Activated CD8-positive, alpha-beta memory T cell treated with anti-CD3 and anti-CD28 coated beads, Interleukin-2, amount 50 U/mL, for 4 hours (primary cell): ENCODE results near the gene EPHB1.

Experiments used
- DNase-seq: peaks from one replicate; pipeline ENCODE4 v3.0.0-alpha.2; 2020

The EPHB1 gene

GRCh38 chr3:135142530-135142929, 347.5 kb downstream of the EPHB1 start:
- DNase-seq: no peak

DNA sequence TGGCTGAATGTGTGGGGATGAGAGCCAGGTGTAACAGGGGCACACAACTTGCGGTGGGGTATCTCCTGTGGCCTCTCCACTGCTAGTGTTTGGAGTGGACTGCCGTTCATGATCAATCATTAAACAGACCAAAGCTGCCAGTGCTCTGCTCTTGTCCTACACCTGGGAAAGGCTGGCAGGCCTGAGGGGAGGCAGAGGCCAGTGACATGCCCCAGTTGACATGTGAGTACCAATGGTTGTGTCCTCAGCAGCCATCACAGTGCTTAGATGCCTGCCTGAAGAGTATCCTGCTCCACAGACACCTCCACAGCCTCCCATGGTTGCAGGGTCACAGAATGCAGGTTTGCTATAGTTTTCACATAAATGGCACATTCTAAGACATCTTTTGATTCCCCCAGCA, 348.4 kb downstream of the EPHB1 start:
- no peak for DNase-seq

GRCh38 chr3:135145581-135145980, 350.5 kb downstream of the EPHB1 start:
- no peak for DNase-seq

GRCh38 chr3:135147657-135148056, 352.6 kb downstream of the EPHB1 start:
- no peak for DNase-seq

DNA sequence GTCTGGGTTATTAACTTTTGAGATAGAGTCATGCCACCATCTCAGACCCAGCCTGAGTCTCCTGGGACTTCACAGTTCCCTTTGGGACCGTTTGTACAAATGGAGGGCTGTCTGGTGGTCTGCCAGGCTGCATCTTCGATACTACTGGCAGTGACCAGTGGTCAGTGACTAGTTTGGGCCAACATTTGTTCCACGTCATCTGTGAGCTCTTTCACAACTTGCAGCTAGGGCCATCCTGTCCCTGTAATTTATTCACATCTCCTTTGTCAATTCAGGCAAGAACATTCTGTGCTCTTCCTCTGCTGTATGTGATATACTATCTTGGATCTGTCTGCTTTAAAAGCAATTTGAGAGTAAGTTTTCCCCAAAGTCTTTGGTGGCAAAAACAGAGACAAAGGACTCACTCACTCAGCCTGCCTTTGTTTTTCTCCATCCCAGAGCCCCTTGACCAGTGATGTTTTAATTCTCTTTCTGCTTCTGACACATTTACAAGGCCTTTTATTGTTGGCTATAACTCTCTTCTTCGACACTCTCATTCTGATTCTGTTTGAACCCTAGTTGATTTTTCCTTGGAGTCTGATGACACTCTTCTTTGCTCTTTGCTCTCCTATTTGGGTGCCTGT, 353.4 kb downstream of the EPHB1 start:
- no peak for DNase-seq

DNA sequence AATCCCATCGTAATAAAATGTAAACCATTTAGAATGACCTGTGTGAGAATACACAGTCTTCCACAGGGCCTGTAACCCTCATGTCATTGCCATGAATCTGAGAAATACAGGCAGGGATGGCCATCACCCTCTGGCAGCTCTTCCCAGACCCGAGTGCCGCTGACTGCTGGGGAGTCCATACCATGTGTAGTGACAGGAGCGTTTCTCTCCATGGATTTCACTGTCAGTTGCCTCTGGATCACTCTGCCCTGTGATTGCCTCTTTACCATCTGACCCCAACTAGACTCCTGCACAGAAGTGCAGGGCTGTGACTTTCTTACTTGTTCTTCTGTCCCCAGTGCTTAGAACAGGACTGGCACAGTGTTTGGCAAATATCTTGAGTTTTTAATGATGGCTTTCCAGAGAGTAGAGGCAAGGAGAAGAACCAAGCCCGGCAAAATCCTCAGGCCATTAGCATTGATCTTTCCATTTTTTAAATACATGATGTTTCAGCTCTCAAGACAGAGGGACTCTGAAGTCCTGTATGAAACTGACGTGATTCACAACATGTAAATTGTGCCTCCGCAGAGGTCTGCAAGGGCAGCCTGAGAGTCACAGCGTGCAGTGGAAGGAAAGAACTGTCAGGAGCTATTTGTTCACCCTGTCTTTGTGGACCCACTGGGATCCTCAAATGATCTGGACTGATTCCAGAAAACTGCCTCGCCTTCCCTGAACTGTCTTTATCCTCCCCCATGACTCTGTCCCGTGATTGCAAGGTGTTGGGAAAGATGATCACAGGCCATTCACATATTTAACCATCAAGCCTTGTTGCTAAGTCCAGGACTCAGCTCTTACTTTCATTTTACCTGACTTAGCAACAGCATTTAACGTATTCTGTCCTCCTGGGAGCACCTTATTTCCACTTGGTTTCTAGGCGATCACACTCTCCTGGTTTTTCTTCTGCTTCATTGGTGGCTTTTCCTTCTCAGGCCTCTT, 354.9 kb downstream of the EPHB1 start:
- DNase-seq: no peak

GRCh38 chr3:135154186-135154585, 359.1 kb downstream of the EPHB1 start:
- no peak for DNase-seq

- no peak for DNase-seq
These were observed 360.2 kb downstream of the EPHB1 start for GRCh38 chr3:135155228-135155627.

DNA sequence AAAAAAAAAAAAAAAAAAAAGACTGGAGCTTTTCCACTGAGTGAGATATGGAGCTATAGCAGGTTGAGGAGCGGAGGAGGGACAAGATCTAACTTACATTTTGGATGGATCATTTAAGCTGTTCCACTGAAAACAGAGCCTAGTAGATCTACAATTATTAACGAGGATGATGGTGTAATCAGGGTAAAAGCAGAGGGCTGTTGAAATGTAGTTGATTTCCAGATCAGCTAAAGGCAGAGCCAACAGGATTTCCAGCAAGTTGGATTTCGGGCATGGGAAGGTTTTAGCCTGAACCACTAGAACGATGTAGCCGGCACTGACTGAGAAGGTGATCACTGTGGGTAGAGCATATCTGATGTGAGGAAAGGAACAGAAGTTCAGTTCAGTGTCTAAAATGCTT, 360.7 kb downstream of the EPHB1 start:
- no peak for DNase-seq

GRCh38 chr3:135157045-135157740, 362.1 kb downstream of the EPHB1 start:
- no peak for DNase-seq

DNA sequence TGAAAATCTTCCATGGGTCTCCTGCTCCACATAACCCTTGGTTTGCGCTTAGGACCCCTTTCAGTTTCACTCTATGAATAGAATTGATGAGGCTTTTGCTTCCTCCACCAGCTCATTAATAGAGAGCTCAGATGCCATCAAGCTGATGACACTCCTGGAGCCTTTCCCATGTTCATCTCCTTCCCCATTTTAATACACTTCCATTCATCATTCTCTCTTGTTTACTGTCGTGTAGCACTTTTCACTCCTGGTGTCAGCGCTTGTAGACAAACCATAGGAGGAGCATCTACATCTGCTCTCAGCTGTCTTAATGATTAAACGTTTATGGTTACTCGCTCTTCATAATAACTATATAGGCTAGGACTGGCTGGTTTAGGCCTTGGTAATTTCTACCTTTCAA, 363.5 kb downstream of the EPHB1 start:
- no peak for DNase-seq

- DNase-seq: no peak
These were observed 364.7 kb downstream of the EPHB1 start for GRCh38 chr3:135159681-135160247.

GRCh38 chr3:135161425-135161824, 366.4 kb downstream of the EPHB1 start:
- DNase-seq: no peak

- DNase-seq: no peak
These were observed 368.6 kb downstream of the EPHB1 start for GRCh38 chr3:135163701-135164100.

DNA sequence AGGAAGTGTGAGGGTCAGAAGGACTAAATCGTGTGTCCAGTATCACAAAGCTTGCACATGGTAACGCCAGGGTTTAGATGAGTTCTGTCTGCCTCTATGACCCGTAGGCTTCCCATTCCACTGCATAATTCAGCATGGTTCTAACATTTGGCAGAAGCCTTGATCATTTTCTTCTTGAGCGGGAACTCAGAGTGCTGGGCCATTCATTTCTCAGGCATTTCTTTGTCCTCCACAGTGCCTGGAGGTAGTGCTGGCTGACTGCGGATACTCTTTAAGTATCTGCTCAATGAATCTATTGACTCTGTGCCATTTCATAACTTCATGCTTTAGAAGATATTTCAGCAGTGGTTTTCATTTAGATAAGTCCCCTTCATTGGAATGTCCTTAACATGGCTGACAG, 370.2 kb downstream of the EPHB1 start:
- no peak for DNase-seq

GRCh38 chr3:135166266-135166825, 371.3 kb downstream of the EPHB1 start:
- no peak for DNase-seq

DNA sequence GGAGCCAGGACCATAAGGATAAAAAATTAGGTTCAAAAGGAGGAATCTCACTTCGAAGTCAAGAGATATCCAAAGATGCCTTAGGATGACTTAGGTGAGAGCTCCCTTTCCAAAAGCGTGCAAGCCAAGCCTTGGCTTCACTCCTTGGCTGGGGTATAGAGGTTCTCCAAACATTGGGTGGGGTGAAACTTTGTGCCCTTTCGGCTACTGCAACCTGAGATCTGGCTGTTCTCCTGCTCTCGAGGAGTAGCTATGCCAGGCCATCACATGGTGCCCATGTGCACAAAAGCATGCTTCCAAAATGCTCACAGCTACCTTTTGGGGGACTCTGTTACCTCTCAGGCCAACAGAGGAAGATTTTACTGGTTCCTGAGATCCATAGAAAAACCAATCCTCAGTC, 373.8 kb downstream of the EPHB1 start:
- no peak for DNase-seq

DNA sequence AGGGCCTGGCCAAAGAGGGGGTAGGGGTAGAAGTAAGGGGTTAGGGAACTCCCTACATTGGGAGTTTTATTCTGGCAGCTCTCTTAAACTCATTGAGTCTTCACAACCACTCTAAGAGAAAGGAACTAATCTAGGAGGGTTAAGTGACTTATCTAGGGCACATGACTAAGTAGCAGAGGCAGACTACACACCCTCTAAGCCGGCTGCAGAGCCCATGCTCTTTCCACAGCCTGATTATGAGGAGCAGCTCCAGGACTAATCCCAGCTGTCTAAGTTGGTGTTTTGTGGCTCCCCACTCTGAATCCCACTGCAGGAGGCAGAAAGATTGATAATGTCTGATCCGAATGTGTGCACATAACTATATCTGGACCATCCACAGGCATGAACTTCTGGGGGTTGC, 374.6 kb downstream of the EPHB1 start:
- DNase-seq: no peak

DNA sequence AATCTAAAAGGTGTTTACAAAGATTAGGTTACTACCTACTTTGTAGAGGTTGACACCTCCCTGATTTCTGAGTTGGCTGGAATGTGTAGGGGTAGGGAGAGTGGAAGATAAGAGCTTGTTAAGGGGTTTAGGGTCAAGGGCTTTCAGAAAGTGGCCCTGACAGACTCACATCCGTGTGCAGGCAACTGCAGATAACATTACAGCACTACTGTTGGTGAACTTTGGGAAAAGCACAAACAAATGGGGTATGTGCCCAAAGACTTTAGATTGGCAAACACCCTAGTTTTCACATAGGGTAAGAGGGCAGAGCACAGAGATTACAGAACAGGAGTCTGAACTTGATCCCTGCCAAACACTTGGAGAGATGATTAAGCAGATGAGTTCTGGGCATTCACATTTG, 375.7 kb downstream of the EPHB1 start:
- no peak for DNase-seq

DNA sequence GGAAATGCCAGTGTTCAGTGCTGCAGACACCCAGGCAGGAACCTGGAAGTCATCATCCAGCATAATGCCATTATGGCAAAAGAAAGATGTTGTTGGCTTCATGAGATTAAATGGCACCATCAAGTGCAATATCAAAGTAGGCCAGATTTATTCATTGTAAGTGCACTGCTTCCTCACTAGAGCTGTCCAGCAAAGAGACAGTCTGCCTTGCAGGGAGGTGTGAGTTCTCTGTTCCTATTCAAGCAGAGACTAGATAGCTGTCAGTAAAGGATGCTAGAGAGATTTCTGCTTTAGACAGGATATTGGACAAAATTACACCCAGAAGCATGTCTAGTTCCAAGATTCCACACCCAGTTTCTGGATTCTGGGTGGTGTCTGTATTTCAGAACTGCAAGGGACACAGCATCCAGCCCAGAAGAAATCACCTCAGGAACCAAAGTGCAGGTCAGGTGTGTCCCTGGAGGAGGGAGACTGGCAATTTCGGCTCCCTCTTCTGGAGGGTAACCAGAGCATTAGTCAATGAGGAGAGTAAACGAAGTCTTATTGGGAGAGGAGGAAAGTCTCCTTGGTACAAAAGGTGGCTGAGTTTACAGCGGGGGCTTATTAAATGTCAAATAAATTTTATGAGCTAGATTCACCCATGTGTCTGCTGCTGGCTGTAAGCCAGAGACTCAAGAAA, 377.3 kb downstream of the EPHB1 start:
- no peak for DNase-seq

GRCh38 chr3:135175728-135176277, 380.7 kb downstream of the EPHB1 start:
- DNase-seq: no peak

DNA sequence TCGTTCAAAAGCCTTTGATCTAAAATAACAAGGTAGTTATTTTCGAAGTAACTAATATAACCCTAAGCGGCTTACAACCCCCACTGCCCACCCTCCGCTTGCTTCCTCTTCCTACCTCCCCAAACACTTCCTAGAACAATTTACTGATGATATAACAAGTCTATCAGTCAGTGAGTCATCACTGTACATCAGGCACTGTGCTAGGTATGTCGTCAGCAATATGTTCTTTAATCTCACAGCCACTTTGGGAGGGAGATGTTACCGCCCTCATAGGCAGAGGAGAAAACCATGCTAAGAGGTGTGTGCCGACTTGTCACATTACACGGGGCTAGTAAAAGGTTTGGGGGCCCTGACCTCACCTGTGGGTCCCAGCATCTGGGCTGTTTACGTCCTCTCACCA, 381.8 kb downstream of the EPHB1 start:
- DNase-seq: no peak
